NCI-H748 (cell line): ENCODE measurements around the gene CDKAL1.
A peak's percentile ranks its signal among the peaks of the same experiment; 100 is the strongest.
"Not testable (repeated sequence)": the region's sequence is repeated elsewhere in the genome, so short reads cannot be mapped to it uniquely, and the experiment has no call there.

Experiments used
- DNase-seq: peaks from one replicate; lab custom pipeline; 2025; ENCODE audit not compliant: unreplicated experiment; lab: John Stamatoyannopoulos, UW

CDKAL1 gene

DNA sequence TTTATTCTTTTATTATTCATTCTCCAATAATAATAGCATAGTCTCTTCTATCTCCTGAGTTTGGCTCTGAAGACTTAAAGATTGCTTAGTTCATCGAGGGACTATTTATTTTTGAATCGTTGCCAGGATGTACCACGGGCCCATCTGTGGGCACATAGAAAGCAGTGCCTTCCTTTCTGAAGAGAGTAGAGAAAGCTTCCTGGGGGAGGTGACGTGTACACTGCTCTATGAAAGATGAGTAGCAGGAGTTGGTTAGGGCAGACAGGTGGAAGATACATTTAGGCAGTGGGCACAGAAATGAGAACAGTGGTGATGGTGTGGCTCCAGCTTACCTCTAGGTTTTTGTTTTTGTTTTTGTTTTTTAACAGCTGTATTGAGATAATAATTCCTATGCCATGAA, 98.4 kb downstream of the CDKAL1 start:
- peak; percentile 72 for DNase-seq

DNA sequence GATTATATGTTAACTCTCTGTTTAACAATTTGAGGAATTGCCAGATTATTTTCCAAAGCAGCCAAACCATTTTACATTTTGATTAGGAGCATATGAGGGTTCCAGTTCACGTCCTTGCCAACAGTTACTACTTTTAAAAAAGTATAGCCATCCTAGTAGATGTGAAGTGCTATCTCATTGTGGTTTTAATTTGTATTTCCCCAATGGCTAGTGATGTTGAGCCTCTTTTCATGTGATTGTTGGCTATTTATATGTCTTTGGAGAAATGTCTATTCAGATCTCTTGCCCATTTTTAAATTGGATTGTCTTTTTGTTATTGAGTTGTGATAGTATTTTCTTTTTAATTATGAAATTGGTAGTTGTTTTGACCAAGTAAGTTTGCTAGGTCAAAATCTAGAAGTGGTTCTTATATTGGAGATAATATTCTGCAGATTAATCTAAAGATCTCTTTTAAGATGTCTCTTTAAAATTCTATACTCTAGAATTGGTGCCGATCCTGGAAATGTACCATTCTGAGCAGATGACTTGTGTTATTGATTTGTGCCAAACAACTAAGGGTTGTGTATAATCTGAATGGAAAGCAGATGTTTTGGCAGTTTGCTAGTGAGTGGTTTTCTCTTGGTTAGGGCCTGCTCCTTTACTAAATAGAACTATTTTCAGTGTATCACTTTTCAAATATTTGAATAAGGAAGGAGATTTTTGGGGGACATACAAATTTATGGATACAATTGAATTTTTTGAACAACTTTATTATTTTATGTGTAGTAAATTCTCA, 99.5 kb downstream of the CDKAL1 start:
- no peak for DNase-seq

DNA sequence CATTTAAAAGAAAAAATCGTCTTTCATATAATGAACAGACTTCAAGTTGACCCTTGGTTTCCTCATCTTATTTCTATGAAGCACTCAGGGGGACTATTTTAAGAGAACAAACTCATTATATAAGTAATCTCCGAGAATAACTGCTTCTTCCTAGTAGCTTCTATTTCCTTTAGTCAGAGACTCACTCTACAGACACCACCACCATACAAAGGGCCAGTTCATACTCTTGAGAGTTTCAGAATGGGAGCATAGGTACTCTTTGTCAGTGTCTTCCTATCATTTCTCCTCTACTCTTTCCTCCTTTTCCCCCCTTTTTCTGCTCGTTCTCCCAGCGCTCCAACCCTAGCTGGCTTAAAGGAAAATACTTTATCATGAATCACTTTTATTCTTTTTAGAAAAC, 104.9 kb downstream of the CDKAL1 start:
- DNase-seq: no peak

DNA sequence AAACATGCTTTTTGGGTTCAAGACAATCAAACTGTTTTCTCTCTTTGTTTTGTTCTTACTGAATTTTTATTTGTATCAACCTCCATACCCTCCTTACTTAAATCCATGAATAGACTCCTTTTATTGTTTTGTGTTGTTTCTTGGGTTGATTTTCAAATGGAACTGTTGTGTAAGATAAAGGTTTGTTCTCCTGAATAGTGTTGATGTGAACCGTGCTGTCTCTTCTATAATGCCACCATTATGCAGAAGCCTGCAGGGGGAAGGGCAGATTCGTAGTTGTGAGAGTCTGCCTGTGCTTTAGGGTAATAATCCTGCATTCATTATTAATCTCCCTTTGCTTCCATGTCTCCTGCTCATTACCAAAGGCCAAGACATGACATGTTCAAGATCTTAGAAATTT, 105.9 kb downstream of the CDKAL1 start:
- DNase-seq: peak; percentile 28

DNA sequence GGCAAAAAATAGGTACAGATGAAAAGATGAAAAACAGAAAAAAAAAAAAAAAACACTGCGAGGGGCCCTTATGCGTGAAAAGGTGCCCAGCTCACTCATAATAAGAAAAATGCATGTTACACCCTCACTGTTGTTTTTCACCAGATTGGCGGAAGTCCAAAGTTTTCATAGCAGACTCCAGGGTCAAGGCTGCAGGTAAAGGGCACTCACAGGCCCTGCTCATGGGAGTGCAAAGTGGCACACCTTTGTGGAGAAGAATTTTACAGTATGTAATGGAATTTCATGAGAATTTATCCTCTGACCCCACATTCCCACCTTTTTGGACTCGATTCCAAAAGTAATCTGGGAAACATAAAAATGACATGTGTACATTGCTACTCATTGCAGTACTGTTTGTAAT, 108.2 kb downstream of the CDKAL1 start:
- peak; percentile 43 for DNase-seq

DNA sequence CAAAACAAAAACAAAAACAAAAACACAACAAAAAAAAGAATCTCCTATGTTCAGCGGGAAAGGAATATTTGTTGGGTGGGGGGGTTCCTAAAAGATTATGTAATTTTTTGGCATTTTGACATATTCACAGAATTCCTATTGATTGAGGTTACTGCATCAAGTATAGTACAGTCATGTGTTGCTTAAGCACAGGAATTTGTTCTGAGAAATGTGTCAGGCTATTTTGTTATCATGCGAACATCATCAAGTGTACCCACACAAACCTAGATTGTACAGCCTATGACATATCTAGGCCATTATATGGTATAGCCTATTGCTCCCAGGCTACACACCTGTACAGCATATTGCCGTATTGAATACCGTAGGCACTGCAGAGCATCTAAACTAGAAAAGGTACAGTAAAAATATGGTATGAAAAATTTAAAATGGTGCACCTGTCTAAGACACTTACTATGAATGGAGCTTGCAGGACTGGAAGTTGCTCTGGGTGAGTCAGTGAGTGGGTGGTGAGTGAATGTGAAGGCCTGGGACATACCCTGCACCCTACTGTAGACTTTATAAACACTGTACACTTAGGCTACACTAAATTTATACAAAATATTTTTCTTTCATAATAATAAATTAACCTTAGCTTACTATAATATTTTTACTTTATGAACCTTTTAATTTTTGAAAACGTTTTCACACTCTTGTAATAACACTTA, 110.6 kb downstream of the CDKAL1 start:
- DNase-seq: no peak

DNA sequence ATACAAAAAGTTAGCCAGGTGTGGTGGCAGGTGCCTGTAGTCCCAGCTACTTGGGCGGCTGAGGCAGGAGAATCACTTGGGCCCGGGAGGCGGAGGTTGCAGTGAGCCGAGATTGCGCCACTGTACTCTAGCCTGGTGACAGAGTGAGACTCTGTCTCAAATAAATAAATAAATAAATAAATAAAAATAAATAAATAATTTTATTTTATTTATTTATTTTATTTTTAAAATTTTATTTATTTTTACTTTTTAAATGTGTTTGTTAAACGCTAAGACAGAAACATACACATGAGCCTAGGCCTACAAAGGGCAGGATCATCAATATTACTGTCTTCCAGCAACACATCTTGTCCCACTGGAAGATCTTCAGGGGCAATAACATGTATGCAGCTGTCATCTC, 111.3 kb downstream of the CDKAL1 start:
- not testable (repeated sequence) for DNase-seq

DNA sequence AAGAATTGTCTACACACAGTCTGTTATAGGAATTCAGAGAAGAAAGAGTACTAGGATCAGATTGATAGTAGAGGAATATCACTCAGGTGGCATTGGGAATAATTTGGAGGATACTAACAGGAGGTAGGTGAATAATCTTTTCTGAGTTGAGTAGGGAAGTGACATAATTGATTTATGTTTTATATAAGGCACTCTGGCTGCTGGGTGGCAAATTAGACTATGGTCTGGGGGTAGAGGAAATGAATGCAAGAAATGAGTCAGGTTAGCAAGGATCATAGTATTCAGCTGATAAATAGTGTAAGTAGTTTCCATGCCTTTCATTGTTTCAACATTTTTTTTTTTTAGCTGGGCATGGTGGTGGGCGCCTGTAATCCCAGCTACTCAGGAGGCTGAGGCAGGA, 113.3 kb downstream of the CDKAL1 start:
- DNase-seq: no peak

DNA sequence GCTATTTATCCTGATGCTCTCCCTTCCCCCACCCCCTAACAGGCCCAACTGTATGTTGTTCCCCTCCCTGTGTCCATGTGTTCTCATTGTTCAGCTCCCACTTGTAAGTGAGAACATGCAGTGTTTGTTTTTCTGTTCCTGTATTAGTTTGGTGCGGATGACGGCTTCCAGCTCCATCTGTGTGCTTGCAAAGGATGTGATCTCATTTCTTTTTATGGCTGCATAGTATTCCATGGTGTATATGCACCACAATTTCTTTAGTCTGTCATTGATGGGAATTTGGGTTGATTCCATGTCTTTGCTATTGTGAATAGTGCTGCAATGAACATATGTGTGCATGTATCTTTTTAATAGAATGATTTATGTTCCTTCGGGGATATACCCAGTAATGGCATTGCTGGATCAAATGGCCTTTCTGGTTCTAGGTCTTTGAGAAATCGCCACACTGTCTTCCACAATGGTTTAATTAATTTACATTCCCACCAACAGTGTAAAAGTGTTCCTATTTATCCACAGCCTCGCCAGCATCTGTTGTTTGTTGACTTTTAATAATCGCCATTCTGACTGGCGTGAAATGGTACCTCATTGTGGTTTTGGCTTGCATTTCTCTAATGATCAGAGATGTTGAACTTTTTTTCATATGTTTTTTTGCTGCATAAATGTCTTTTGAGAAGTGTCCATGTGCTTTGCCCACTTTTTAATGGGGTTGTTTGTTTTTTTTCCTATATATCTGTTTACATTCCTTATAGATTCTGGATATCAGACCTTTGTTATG, 115.6 kb downstream of the CDKAL1 start:
- not testable (repeated sequence) for DNase-seq

DNA sequence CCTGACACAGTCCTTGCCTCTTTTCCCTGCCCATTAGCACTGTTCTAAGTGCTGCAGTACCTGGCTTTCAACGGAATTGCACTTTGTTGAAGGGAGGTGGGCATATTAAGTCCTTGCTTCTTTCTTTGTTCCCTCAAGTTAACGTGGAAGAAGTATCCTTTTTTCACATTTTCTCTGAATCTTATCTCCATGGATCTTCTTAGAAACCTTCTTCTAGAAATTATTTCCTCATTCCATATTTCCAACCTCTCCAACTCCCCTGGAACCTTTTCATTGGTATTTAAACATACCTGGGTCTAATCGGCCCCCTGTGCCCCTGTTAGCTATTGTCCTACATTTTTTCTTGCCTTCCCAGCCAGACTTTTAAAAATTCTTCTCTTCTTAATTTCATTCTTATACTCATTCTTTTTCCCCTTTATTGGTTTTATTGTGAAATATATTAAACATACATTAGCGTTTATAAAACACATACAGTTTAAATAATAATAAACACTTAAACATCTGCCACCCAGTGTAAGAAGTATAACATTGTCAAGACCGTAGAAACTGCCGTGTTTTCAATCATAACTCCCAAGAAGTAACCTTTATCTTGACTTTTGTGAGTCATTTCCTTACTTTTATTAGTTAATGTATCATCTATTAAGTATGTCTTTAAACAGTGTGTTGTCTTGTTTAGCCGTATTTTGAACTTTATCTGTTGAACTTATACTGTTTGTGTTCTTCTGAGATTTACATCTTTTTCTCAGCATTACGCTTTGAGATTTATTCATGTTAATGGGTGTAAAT, 118.2 kb downstream of the CDKAL1 start:
- DNase-seq: no peak

DNA sequence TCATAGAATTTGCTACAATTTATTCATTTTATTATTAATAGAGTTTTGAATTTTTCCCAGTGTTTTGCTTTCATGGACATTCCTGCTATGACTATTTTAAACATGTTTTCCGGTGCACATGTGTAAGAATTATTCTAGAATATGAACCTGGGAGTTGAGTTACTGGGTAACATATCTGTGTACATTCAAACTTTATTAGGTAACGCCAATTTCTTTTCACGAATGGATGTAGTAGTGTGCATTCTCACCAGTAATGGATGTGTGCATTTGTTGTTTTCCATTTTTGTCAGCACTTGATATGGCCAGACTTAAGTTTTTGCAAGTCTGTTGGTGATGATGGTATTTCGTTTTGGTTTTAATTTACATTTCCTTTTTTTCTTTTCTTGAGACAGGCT, 118.8 kb downstream of the CDKAL1 start:
- no peak for DNase-seq

DNA sequence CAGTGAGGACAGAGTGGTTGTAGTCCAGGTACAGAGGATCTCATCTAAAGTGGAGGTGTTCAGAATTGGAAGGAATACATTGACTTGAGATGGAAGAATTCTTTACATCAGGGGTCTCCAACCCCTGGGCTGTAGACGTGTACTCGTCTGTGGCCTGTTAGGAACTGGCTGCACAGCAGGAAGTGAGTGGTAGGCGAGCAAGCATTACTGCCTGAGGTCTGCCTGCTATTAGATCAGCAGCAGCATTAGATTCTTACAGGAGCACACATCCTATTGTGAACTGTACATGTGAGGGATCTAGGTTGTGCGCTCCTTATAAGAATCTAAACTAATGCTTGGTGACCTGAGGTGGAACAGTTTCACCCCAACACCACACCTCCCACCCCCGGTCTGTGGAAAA, 121.1 kb downstream of the CDKAL1 start:
- no peak for DNase-seq

DNA sequence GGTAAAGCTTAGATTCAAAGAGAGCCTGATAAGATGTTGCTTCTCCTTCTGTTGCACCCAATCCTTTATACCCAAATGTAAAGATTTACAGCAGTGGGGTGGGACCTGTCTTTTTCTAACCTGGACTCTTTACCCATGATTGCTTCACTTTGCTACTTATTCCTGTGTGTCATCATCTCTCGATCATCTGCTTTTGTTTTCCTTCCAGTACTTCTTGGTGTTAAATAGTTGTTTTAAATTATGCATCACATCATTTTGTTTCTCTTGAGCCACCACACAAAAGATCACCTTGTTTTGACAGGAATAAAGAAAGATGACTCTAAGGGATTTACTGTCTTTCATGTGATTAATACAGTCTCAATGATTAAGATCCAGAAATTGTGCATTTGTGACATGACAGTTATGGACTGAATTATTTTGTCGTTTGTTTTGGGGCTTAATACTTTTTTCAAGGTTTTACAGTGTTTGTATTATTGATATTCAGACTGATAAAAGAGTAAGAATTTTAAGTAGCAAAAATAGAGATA, 123.1 kb downstream of the CDKAL1 start:
- DNase-seq: no peak

DNA sequence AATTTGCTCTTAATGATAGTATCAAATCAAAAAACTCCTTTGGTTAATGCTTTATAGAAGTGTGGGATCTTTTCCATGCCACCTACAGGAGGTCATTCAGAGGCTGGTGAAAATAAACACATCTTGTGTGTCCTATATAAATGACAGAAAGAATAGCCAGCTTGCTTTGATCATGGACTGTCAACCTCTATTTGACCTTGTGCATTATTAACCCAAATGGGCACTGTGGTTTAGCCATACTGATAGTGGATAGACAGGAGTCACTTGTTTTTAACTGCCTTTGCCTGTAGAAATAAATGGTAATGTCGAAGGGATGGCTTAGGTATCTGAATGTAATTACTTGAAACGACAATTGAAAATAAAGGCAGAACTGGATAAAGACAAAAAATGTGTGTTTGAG, 123.8 kb downstream of the CDKAL1 start:
- DNase-seq: peak; percentile 82

DNA sequence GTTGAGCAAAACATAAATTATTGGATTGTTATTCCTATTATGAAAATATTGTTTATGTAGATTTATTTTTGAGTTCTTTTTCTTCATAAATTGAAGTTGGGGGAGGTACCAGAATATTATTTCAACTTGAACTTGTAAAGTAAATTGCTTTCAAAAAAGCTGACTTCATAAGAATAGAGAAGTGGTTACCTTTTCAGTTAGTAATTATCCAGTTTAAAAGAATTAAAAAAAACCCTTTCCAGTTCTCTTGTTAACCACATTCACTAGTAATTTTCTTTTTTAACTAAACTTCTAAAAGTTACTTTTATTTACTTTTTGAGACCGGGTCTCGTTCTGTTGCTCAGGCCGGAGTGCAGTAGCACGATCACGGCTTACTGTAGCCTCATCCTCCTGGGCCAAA, 124.3 kb downstream of the CDKAL1 start:
- no peak for DNase-seq

DNA sequence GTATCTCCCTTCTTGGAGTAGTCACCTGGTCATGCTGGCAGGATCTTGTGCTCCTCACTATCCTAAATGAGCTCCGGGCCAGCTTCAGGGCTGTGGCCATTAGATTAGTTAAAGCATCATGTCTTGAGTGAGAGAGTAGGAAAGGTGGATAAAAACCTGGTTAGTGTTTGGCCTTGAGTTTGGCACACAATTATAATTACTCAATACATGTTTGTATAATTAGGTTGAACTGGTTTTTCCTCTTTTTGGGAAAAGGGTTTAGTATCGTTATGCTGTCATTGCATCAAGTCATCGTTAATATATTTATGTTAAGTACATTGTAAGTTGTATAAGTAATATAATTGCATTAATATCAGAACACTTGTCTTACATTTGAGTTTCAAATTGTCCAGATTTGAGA, 126.3 kb downstream of the CDKAL1 start:
- DNase-seq: peak; percentile 92

DNA sequence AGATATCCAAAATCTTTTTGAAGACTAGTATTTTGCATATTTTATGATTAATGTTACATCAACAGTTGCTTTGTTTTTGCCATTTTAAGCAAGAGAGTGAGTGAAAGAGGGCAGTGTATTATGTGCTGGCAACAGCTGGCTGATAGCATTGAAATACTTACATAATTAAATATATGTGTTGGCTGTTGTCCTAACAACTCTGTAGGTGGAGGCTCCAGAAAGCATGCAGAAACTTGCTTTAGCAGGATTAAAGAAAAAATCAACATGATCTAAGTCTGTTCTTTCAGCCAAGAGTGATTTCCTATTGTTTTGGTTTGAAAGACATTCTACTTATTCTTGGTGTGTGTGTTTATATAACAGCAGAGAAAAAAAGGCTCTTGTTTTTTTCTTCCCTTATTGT, 127.5 kb downstream of the CDKAL1 start:
- peak; percentile 98 for DNase-seq

DNA sequence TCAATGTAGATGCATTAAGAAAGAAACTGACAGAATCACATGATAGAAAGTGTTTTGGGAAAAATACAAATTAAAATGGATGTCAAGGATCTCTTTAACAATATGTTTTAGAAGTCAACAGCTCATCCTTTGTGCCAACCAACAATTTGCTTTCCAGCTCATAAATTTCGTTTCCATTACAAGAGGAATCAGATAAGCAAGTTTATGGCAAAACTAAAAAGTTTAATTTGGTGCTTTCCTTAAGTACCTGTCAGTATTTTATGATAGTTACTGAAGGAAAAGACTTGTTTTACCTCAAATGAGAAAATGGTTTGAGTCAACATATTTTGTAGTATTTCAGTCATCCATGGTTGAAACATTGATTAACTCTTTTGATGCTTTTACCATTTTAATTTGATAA, 130.0 kb downstream of the CDKAL1 start:
- no peak for DNase-seq

DNA sequence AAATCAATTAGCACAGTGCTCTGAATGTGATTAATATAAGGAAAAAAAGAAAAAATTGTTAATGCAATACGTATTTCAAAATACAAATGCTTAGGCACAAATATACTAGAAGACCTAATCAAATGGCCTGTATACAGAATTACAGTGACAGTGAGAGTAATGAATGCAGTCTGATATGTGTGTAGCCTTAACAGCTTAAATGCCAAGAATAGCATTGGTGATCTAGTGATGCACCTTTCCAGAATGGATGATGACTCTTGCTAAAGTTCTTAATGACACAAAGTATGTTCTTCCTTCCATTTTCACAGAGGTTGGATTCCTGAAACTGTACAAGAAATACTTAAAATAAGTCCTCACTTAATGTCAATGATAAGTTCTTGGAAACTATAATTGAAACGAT, 131.0 kb downstream of the CDKAL1 start:
- DNase-seq: no peak

DNA sequence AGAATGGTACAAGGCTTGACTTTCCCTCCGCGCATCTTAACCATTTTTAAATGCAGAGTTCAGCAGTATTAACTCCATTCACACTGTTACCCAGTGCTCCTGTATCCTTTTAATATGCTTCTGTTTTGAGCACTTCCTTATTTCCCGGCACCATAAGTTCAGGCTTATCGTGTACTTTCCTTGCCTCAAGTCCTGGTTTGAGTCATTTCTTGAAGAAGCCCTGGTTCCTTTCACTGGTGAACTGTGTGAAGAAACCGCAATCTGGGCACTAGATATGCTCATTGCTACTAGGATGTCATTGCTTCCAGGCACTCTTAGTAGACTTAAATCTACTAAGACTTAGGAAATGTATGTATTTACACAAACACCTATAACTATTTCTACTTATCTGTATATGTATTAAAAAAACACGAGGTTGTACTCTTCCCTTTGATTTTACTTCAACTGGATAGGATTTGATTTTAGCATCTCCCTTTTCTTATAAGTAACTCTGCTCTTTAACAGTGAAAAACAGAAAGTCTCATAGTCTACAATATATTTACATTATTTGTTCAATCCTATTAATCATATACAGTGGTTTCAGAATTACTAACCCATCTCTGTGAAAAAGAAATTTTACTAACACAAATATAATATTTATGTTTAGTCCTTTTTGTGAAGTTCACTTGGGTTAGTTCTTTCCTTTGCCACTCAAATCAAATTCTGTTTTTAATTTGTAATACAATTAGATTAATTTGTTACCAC, 135.5 kb downstream of the CDKAL1 start:
- DNase-seq: no peak
